GM21381 (cell line): ENCODE data around the gene TCERG1L.

Source experiments
- ATAC-seq: cut with Tn5 transposase; IDR thresholded peaks from one replicate; pipeline ENCODE4 v1.9.1; 2021; ENCODE audit warnings: mild to moderate bottlenecking, moderate library complexity; ENCODE audit not compliant: unreplicated experiment

TCERG1L gene

DNA sequence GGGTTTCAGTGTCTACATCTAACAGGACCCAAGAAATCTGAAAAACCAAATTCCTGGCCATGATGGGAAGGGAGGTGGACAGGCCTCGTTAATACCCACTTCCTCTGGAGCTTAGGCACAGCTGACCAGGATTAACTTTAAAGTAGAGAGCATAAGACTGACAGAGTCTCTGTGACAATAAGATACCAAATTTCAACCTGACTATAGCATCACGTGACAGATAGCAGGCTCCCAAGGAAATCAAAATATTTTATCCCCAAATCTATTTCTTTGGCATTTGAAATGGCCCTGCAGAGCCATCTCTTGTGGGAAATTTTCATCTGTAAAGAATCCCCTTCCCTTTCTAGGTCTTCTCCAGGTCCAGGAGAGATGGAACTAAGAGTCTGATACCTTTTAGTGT is 258.3 kb downstream of the TCERG1L start:
- ATAC-seq, result no peak

DNA sequence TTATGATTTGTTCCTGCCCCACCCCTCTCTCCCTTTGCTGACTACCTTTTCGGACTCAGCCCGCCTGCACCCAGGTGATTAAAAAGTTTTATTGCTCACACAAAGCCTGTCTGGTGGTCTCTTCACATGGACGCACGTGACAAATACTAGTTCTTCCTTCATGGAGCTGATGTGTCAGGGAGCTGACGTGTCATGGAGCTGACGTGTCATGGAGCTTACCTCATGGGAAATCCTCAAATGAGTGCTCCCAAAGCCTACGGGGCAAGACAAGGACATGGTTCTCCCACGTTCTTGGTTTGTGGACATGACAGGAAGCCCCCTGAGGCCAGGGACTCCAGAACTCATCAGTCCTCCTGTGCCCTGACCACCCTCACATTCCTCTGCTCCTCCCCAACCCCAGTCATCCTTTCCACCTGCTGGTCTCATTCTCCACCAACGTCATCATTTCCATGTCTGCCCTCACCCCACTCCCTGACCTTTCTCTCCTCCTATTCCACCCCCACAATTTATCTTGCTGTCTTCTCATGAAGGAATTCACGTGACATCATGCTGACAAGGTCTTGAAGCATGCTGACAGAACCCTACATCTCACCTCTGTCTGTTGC is 261.3 kb downstream of the TCERG1L start:
- no peak for ATAC-seq

GRCh38 chr10:131049016-131049415 is 262.5 kb downstream of the TCERG1L start:
- no peak for ATAC-seq

GRCh38 chr10:131048606-131049005 is 262.9 kb downstream of the TCERG1L start:
- ATAC-seq, result no peak

GRCh38 chr10:131047501-131047900 is 264.0 kb downstream of the TCERG1L start:
- ATAC-seq, result no peak

GRCh38 chr10:131046194-131046593 is 265.3 kb downstream of the TCERG1L start:
- ATAC-seq, result no peak

DNA sequence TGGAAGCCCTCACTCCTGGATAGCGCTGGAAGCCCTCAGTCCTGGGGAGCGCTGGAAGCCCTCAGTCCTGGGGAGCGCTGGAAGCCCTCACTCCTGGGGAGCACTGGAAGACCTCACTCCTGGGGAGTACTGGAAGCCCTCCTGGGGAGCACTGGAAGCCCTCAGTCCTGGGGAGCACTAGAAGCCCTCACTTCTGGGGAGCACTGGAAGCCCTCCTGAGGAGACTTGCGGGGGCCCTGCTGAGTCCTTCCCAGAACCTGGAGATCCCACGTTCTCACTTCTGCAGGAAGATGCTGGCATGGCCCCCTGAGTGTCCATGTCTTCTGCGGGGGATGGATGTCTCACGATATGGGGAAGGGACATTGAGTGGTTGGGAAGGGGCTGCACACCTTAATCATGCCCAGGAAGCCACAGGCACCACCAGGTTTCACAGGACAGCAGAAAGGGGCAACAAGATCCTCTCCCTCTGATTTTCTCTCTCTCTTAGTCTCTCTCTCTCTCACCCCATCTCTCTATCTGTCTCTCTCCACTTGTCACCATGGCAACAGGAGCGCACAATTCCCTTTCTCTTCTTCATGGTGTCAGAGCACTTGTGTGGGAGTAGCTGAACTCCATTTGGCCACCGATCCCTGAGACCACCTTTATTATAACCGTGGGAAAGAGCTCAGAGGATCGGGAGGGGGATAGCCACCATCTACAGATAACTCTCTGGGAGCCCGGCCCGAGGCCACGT is 267.0 kb downstream of the TCERG1L start:
- no peak for ATAC-seq

GRCh38 chr10:131043039-131043691 is 268.4 kb downstream of the TCERG1L start:
- ATAC-seq, result no peak
